Activated CD8-positive, alpha-beta memory T cell treated with anti-CD3 and anti-CD28 coated beads for 36 hours (primary cell): ENCODE results near the gene CFAP52. TPM values are rescaled to one million over a fixed set of nuclear protein-coding genes. Genes with fewer than 3 reads are reported as not detected.
"Not testable (repeated sequence)": the region's sequence is repeated elsewhere in the genome, so short reads cannot be mapped to it uniquely, and the experiment has no call there.

Experiments used
- CTCF ChIA-PET: fragments of 350-600 bp; sonication (Branson Sonifier 250); formaldehyde crosslinking; loops from one replicate; lab custom pipeline; 2021; ENCODE audit warnings: antibody characterized with exemption; lab: Charles Lee
- POLR2A ChIA-PET: fragments of 350-600 bp; sonication (Branson Sonifier 250); formaldehyde crosslinking; loops from one replicate; lab custom pipeline; 2021; ENCODE audit warnings: antibody characterized with exemption; lab: Charles Lee
- total RNA-seq, 2 experiments: library from RNA; stranded (reverse); gene quantifications; one replicate each; pipeline ENCODE4 v1.2.3, GENCODE V29; 2021

Gene CFAP52
- total RNA-seq, 2 experiments from 2014 or later: not detected

- CTCF ChIA-PET: no interaction called here
Observed at GRCh38 chr17:9635340-9635739, 58.9 kb downstream of the CFAP52 start.

GRCh38 chr17:9636501-9636900 lies 60.1 kb downstream of the CFAP52 start:
- CTCF ChIA-PET: no interaction called here
- POLR2A ChIA-PET: no interaction called here

More at GRCh38 chr17:9635340-9635739, 58.9 kb downstream of the CFAP52 start:
- POLR2A ChIA-PET: interaction anchor here (0.6 kb wide), 1 partner anchor 49 kb away, joined by 4 read pairs; no protein-coding TSS in a partner anchor

GRCh38 chr17:9640388-9640787 lies 63.9 kb downstream of the CFAP52 start:
- POLR2A ChIA-PET, CTCF ChIA-PET: not testable (repeated sequence)

GRCh38 chr17:9643611-9644010 lies 67.2 kb downstream of the CFAP52 start:
- ChIA-PET POLR2A (no interaction called here), CTCF (no interaction called here)

- POLR2A ChIA-PET: no interaction called here
- CTCF ChIA-PET: interaction anchor here (1.2 kb wide), 1 partner anchor 24 kb away, joined by 5 read pairs; no protein-coding TSS in a partner anchor
Observed at GRCh38 chr17:9644910-9645751, 68.7 kb downstream of the CFAP52 start, which contains the start of gene USP43. TSS of gene USP43 (plus strand) at chr17:9645517. CDS start at chr17:9645633, 116 bp downstream.

- POLR2A ChIA-PET: no interaction called here
- CTCF ChIA-PET: interaction anchor here (1.2 kb wide), 1 partner anchor 23 kb away, joined by 5 read pairs; no protein-coding TSS in a partner anchor
Observed at GRCh38 chr17:9645851-9646545, 69.6 kb downstream of the CFAP52 start.

GRCh38 chr17:9646546-9646885 lies 70.1 kb downstream of the CFAP52 start:
- CTCF ChIA-PET: interaction anchor here (1.2 kb wide), 1 partner anchor 22 kb away, joined by 5 read pairs; no protein-coding TSS in a partner anchor
- POLR2A ChIA-PET: no interaction called here

GRCh38 chr17:9647014-9647413 lies 70.6 kb downstream of the CFAP52 start:
- POLR2A ChIA-PET: no interaction called here

GRCh38 chr17:9648521-9649110 lies 72.2 kb downstream of the CFAP52 start:
- ChIA-PET CTCF (interaction anchor here (0.8 kb wide), 1 partner anchor 72 kb away, joined by 3 read pairs; the partner anchor contains the start of gene CFAP52), POLR2A (no interaction called here)

More at GRCh38 chr17:9647014-9647413, 70.6 kb downstream of the CFAP52 start:
- CTCF ChIA-PET: interaction anchor here (0.7 kb wide), 1 partner anchor 81 kb away, joined by 3 read pairs; no protein-coding TSS in a partner anchor

GRCh38 chr17:9658593-9659211 lies 82.3 kb downstream of the CFAP52 start:
- CTCF ChIA-PET: no interaction called here
- POLR2A ChIA-PET: no interaction called here

- POLR2A ChIA-PET: no interaction called here
- CTCF ChIA-PET: interaction anchor here (0.6 kb wide), 1 partner anchor 75 kb away, joined by 3 read pairs; no protein-coding TSS in a partner anchor
Observed at GRCh38 chr17:9661027-9661426, 84.6 kb downstream of the CFAP52 start.

- CTCF ChIA-PET, POLR2A ChIA-PET: not testable (repeated sequence)
Observed at GRCh38 chr17:9663511-9663910, 87.1 kb downstream of the CFAP52 start.

- CTCF ChIA-PET: no interaction called here
- POLR2A ChIA-PET: no interaction called here
Observed at GRCh38 chr17:9666461-9667050, 90.1 kb downstream of the CFAP52 start.

- ChIA-PET POLR2A (no interaction called here), CTCF (interaction anchor here (1.2 kb wide), 1 partner anchor 23 kb away, joined by 5 read pairs; the partner anchor contains the start of gene USP43)
Observed at GRCh38 chr17:9668517-9668916, 92.1 kb downstream of the CFAP52 start.

GRCh38 chr17:9669551-9670008 lies 93.1 kb downstream of the CFAP52 start:
- ChIA-PET POLR2A (no interaction called here), CTCF (interaction anchor here (0.6 to 1.2 kb wide), 3 partner anchors 24 to 185 kb away, joined by 3 to 5 read pairs (median 3); partner anchors contain the start of gene USP43)

GRCh38 chr17:9670596-9670995 lies 94.2 kb downstream of the CFAP52 start:
- CTCF ChIA-PET: interaction anchor here (0.7 kb wide), 1 partner anchor 187 kb away, joined by 3 read pairs; no protein-coding TSS in a partner anchor
- POLR2A ChIA-PET: no interaction called here

- POLR2A ChIA-PET: no interaction called here
Observed at GRCh38 chr17:9671559-9671958, 95.1 kb downstream of the CFAP52 start.

GRCh38 chr17:9672266-9672665 lies 95.8 kb downstream of the CFAP52 start:
- ChIA-PET POLR2A (no interaction called here), CTCF (no interaction called here)

More at GRCh38 chr17:9671559-9671958, 95.1 kb downstream of the CFAP52 start:
- CTCF ChIA-PET: no interaction called here
